NCI-H446 treated with DMSO at 0.1 percent for 48 hours (cell line): Measurements from ENCODE around the gene ALDH1A2.
A peak's percentile ranks its signal among the peaks of the same experiment; 100 is the strongest.
"Not testable (repeated sequence)": the region's sequence is repeated elsewhere in the genome, so short reads cannot be mapped to it uniquely, and the experiment has no call there.

Source experiments
- DNase-seq: peaks from one replicate; lab custom pipeline; 2025; lab: John Stamatoyannopoulos, UW

ALDH1A2 gene

DNA sequence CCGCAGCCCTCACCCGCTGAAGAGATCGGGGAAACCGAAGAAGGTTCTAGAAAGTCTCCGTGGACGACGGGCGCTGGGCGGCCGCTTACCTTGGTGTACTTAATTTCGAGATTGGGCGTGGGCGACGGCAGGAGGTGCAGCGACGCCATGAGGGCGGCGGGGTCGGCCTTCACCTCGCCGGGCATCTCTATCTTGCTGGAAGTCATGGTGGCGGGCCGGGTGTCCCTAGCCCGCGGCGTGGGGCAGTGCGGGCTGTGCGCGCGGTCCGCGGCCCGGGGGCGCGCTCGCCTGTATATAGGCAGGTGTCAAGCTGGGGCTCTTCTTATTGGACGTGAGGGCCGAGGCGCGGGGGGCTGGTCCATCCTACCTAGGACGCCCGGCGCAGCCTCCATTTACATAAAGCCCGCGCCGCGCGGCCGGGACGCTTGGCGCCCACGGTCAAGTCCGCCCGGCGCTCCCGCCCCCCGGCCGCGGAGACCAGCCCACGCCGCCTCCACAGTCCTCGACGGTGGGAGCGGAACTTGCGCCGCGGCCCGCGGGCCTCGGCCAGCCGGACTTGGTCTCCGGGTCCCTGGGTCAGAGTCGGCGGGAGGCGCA is at the start of gene ALDH1A2:
Gene ALDH1A2, minus strand, starts transcription at position 267 of the 597 bp plus-strand sequence. Its CDS starts 61 bp downstream, at position 206.
- DNase-seq, result no peak

DNA sequence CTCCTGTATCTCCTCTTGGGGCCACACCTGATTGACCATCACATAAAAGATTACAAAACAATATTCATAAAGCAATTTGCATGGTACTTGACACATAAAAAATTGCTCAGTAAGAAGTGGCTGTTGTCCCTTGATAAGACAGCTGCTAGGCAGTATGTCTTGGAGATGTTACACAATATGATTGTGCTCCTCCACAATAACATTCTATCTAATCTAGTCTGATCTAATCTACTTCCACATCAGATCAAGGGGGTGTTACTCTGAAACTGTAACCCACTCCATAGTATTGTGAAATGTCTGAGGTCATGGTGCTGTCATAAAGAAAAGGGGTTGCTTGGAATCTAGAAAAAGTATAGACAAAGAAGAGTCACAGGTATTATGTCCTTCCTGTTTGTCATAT is 49.3 kb upstream of the ALDH1A2 start:
- no peak for DNase-seq

DNA sequence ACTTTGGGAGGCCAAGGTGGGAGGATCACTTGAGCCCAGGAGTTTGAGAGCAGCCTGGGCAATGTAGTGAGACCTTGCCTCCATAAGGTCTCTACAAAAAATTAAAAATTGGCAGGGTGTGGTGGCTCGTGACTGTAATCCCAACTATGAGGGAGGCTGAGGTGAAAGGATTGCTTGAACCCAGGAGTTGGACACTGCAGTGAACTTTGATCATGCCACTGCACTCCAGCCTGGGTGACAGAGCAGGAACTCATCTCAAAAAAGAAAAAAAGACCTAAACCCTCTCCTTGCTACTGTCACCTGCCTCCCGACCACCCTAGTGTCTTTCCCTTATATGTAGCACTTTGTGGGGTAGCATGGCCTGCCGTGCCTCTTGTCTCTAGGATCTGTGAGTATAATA is 48.9 kb upstream of the ALDH1A2 start:
- no peak for DNase-seq

DNA sequence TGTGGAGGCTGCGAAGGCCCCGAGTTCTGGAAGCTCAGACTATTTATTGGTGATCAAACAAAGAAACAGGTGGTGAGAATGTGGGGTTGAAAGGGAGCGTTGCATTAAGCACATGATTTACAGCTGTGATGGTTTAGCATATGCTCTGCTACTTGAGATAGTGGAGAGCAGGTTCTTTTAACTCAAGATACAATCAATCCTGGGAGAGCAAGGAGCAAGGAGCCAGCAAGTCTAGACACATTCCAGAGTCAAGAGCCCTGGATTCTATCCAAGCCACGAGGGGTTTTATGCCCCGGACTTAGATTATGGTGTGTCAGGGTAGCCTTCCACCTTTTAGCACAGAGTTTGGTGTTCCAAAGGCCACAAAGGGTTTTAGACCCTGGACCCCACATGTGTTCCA is 47.8 kb upstream of the ALDH1A2 start:
- not testable (repeated sequence) for DNase-seq

DNA sequence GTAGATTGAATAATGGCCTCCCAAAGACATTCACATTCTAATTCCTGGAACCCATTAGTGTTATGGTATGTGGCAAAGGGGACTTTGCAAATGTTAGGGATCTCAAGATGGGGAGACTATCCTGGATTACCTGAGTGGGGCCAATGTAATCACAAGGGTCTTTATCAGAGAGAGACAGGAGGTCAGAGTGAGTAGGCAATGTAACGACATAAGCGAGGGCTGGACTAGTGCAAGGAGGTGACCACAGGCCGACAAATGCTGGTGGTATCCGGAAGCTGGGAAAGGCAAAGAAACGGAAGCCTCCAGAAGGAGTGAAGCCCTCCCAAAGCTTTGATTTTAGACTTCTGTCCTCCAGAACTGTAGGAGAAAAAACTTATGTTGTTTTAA is 46.2 kb upstream of the ALDH1A2 start:
- DNase-seq, result no peak

DNA sequence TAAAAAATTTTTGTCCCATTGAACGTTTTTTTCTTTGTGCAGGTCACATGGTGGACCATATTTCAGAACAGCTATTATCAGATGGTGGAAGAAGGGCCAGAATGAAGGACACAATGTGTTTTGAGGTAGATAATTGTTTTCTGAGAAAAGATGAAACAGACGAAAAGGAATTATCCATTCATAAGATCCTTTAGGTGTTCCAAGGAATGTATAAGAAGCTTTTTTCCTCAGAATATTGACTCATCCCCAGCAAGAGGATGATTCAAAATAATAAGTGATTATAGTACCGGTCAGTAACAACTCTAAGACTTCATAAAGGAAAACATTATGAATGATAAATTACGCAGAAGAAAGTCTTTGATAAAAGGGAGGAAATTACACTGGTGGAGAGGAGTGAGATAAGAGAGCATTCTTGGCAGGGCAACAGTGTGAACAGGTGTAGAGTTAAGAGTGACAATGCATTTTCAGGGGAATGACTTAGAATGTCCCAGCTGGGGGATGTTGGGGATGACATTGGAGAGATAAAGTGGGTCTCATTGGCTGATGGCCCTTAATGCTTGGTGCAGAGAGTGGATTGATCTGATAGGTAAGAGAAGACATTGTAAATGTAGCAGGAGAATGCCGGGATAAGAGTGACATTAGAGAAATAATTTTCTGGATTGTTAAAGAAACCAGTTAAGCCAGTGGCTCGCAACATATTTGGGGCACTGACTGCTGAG is 45.6 kb upstream of the ALDH1A2 start:
- DNase-seq, result no peak

DNA sequence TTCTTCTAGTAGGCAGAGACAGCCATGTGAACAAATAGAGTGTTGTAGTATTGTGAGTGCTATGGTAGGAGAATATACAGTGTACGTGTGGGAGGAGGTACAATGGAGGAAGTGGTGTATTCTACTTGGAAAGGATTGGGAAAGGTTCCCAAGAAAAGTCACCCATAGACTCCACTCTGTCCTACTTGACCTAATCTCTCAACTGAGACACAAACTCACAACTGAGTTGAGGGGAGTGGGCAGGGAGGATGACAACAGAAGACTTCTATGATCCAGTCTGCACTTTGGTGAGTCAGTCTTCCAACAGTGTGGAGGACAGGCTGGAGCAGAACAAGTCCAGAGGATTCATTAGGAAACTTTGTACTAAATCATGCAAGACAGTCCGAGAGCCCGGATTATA is 43.9 kb upstream of the ALDH1A2 start:
- no peak for DNase-seq

DNA sequence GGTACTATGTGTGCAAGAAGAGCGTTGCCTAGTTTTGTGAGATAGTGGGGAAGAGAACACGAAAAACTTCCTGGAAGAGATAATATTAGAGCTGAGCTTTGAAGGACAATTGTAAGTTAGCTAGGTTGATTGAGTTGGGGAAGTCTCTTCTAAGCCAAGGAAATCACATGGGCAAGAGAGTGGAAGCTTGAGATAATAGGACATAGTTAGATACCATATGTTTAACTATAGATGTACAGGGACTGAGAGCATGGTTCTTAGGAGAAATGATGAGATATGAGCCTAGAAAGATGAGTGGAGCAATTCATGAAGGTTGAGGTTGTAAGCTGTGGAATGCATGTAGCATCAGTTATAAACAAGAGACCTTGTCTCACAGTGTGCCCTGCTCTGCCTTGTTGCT is 42.6 kb upstream of the ALDH1A2 start:
- DNase-seq, result no peak

DNA sequence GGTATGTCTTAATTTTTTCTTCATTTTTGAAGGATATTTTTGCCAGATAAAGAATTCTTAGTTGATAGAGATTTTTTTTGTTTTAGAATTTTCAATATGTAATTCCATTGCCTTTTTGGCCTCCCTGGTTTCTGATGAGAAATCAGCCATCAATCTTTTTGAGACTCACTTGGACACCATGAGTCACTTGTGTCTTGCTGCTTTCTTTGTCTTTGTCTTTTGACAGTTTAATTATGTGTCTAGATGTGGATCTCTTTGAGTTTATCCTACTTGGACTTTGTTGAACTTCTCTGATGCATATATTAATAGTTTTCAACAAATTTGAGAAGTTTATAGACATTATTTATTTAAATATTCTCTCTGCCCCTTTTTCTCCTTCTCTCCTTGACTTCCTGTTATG is 38.0 kb upstream of the ALDH1A2 start:
- DNase-seq, result no peak

DNA sequence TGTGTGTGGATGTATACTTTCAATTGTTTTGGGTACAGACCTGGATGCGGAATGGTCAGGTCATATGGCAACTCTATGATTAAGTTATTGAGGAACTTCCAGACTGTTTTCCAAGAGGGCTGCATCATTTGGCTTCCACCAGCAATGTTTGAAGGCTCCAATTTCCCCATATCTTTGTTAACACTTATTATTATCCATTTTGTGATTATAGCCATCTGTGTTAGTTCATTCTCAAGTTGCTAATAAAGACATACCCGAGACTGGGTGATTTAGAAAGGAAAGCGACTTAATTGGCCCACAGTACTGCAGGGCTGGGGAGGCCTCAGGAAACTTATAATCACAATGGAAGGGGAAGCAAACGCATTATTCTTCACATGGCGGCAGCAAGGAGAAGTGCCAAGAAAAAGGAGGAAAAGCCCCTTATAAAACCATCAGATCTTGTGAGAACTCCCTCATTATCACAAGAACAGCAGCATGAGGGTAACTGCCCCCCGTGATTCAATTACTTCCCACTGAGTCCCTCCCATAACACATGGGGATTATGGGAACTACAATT is 31.1 kb upstream of the ALDH1A2 start:
- DNase-seq, result no peak

DNA sequence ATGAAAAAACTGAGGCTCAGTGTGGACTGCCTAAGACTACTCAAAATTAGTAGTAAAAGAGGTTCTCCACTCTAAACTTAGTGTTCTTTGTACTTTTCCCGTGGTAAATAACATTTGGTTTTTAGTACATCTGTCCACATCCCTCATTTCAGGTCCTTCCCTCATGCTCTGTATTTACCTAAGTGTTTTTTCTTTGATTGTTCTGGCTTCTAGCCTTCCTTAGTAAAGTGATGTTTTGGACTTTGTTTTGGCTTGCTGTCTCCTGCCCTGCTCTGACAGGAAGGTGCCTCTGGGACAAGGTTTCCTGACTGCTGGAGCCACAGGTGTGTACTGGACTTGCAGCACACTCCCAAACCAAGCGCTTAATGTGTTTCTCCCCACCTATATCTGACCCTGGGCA is 29.9 kb upstream of the ALDH1A2 start:
- no peak for DNase-seq

DNA sequence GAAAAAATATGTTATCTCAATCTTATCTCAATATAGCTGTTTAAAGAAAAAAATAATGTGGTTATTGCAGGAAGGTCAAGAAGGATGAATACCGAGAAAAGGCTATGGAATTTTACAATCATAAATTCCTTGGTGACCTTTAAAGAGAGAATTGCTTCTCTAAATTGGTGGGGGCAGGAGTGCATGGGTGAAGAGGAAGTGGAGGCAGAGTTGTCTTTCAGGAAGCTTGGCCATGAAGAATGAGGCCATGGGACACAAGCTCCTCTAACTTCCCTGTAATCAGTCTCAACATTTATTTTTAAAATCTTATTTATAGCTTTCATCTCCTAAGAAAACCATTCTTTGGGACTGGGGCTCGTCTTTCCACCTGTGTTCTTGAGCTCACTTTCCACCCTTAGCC is 22.4 kb upstream of the ALDH1A2 start:
- DNase-seq, result no peak

DNA sequence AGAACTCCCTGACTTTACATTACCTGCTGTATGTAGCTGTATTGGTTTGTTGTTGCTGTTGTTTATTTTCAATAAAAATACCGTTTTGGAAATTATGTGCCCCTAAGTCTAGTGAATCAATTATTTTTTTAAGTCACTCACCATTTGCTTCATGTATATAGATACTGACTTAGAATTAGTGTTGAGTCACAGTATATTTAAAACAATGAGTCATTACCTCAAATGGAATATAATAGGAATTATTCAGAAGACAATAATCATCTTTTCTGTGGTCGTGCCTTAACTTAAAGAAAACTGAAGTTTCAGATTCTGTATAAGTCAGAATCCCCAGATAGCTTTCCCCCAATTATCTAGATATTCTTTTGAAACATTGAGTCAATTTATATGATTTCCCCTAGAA is 21.0 kb upstream of the ALDH1A2 start:
- no peak for DNase-seq

DNA sequence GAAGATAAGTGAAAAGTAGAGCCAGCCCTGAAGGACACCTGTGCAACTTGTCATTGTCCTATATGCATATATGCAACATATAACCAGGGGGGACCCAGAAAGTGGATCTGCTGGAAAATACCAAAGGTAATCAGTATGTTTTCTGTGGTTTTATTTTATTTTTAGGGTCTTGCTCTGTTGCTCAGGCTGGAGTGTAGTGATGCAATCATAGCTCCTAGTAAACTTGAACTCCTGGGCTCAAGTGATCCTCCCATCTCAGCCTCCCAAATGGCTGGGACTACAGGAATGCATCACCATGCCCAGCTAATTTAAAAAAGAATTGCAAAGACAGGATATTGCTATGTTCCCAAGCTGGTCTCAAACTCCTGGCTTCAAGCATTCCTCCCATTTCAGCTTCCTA is 18.0 kb upstream of the ALDH1A2 start:
- DNase-seq, result no peak

DNA sequence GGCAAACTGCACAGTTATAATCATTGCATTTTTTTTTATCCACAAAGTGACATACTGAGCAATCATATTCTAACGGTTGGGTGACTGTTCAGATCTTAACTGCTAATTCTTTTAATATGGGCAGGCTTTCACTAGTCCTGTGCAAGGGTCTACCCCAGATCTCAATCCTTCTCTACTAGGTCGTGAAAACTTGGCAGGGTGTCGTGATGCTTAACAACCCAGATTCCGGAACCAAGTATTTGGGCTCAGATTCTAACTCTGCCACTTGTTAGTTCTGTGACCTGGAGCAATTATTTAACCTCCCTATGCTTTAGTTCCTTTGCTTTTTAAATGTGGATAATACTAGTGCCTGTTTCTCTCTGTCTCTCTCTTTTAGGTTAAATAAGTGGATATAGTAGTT is 16.4 kb upstream of the ALDH1A2 start:
- DNase-seq, result no peak

DNA sequence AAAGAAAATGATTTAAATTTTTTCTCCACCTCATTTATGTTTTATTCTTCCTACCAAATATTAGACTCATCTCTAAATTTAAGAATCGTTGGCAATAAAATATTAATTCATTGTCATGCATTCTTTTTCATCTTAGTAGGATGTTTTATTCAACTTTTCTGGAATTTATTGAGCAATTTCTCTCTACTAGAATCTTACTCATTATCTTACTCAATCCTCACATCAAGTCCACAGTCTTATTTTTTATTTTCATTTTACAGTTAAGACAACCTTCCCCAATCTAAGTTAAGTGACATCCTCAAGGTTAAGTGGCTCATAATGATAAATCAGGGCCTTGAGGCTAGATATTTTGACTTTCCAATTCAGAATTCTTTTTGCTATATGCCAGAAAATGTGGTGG is 15.9 kb upstream of the ALDH1A2 start:
- no peak for DNase-seq

DNA sequence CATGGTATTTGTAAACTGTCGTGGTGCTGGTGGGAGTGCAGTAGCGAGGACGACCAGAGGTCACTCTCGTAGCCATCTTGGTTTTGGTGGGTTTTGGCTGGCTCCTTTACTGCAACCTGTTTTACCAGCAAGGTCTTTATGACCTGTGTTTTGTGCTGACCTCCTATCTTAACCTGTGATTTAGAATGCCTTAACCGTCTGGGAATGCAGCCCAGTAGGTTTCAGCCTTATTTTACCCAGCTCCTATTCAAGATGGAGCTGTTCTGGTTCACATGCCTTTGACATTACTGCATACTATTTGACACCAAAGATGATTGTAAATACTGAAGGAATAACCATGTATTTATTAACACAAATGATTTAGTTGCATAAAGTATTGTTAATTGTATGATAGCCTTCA is 15.4 kb upstream of the ALDH1A2 start:
- DNase-seq, result not testable (repeated sequence)

DNA sequence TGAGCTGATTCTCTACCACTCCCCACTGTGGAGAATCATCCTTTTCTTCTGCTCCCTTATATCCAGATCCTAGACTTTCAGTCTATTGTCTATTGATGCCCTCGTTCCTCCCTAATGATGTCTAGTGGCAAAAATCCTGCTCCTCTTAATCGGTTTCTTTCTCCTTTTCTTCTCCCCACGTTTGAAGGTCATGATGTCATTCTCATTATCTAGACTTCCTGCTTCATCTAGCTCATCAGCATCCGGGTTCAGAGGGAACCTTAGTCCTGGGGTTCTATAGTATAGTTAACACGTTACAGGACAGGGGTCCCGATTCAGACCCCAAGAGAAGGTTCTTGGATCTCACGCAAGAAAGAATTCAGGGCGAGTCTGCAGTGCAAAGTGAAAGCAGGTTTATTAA is 14.9 kb upstream of the ALDH1A2 start:
- no peak for DNase-seq

DNA sequence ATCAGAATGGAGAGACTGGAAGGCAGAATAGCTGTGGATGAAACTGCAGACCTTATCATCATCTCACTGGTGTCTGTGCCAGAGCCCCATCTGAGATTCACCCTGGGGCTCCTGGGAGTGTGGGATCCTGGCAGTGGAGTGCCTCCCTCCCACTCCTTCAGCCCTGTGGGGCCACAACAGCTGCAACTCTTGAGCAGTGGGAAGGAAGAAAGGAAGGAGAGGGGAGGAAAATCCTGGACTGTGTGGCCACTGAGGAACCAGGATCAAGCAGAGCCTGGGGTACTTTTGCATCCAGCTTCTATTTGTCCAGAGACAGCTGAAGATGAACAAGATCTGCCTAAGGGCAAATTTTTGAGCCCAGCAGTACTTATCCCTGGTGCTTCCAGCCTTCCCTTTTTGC is 13.1 kb upstream of the ALDH1A2 start:
- no peak for DNase-seq

DNA sequence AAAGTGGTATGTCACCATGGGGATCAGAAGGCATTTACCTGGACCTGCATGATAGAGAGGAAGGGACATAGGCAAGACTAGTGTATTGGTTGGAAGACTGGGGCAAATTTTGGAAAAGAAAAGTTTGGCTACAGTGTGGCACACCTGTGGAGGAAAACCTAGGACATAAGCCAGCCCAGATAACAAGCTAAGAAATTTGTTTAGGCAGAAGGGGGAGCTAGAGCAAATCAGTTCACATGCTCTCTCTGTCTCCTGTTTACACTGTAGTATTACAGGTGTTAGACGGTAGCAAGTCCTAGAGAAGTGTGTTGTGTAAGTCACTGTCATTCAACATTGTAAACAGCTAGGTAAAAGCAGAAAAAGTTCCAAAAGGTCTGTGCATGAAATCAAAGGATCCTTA is 11.9 kb upstream of the ALDH1A2 start:
- DNase-seq, result no peak

DNA sequence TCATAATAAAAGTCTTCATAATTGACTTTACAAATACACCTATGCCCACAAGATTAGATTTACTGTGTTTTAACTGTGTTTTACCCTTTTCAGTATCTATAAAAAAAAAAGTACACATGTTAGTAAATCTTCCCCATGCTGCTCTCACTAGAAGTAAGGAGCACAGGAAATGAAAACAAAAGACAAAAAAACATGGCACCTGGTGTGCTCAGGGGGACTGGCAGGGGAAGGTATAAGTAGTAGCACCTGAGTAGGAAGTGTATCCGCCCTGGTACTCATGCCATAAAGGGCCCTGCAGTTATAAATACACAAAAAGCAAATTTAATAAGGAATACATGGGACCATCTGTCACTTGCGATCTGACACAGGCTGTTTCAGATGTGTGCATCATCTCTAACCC is 8.9 kb upstream of the ALDH1A2 start:
- no peak for DNase-seq

DNA sequence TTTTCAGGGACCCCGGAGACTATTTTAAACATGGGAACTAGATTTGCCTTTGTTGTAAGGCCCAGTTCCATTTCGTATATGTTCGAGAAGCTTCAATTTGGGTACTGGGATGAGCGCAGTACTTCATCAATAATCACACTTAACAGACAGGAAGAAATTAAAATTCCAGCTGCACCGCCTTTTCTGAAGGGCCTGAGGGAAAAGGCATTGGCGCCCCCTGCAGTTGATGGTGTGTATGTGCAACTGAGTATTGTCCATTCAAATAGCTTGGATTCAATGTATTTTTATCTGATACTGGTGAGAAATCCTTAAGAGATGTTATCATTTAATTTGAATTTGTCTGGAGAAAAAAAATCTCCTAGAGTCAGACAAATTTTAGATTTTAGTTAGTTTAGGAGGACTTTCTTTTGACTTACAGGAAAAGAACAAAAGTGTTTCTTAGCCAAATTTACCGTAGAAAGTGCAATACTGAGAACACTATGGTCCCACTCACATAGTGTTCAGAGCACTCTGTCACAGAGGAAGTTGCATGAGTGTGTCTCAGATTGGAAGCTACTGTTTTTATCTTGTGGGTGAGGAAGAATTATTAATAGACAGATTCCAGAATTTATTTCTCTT is 5.4 kb upstream of the ALDH1A2 start:
- peak; percentile 2 for DNase-seq

DNA sequence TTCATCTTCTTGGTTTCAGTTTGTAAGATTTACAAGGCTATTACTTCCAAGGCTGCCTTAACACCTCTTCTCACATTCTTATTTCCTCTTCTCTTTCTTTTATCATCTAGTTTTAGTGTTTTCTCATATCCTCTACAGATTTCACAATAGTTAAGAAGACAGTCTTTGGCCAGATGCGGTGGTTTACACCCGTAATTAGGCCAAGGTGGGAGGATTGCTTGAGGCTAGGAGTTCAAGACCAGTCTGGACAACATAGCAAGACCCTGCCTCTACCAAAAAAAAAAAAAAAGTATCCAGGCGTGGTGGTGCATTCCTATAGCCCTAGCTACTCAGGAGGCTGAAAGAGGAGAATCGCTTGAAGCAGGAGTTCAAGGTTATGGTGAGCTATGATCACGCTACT is 3.5 kb upstream of the ALDH1A2 start:
- no peak for DNase-seq
